ENCODE measurements around the gene COPS9.

The COPS9 gene

DNA sequence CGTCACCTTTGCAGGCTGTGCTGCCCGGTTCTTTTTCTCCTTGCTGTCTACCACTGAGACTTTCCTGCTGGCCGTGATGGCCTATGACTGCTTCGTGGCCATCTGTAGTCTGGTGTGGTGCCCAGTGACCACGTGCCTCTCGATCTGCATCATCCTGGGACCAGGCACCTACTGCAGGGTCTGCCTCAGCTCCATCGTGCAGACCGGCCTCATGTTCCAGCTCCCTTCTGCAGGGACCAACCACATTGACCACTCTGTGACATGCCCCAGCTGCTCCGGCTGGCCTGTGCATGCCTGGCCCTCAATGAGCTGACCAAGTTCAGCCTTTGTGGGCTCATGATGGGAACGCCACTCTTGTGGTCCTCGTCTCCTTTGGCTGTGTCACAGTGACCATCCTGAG is 26.7 kb downstream of the COPS9 start:
- no peak for DNase-seq (ENCODE audit: low read depth)

- DNase-seq (ENCODE audit: low read depth) = no peak
Measured at GRCh38 chr2:240107477-240107796, 28.7 kb downstream of the COPS9 start.

- DNase-seq (ENCODE audit: low read depth) = no peak
Measured at GRCh38 chr2:240106765-240107476, 29.2 kb downstream of the COPS9 start.

DNA sequence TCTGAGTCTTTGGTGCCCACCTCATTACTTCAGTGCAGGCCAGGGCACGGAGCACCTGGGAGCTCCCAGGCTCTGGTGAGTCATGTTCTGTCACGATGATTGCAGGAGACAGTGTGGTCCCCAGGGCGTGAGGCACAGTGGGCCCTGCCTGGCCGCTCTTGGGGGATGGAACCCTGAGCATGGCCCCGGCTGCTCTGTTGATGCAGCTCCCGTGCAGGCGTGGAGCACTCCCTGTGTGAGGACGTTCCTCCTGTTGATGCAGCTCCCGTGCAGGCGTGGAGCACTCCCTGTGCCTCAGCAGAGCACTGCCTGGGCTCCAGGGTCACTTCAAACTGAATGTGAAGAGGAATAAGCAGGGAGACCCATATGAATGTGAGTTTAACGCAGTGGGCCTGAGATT is 30.1 kb downstream of the COPS9 start:
- no peak for DNase-seq (ENCODE audit: low read depth)

DNA sequence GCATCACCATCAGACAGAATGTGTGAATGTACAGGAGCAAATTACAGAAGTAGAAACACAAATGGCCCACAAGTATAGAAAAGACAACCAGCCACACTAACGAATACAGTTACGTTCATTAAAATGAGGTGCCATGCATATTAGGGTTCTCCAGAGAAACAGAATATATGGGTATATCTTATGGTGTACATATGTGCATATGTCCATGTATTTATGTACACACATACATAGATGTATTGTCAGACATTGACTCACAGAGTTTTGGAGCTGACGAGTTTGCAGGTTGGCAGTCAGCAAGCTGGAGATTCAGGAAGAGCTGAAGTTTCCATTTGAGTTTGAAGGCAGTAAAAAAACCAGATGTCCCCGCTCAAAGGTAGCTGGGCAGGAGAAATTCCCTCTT is 33.0 kb downstream of the COPS9 start:
- DNase-seq (ENCODE audit: low read depth) = no peak

GRCh38 chr2:240098349-240098748 is 37.8 kb downstream of the COPS9 start:
- DNase-seq (ENCODE audit: low read depth) = no peak

DNA sequence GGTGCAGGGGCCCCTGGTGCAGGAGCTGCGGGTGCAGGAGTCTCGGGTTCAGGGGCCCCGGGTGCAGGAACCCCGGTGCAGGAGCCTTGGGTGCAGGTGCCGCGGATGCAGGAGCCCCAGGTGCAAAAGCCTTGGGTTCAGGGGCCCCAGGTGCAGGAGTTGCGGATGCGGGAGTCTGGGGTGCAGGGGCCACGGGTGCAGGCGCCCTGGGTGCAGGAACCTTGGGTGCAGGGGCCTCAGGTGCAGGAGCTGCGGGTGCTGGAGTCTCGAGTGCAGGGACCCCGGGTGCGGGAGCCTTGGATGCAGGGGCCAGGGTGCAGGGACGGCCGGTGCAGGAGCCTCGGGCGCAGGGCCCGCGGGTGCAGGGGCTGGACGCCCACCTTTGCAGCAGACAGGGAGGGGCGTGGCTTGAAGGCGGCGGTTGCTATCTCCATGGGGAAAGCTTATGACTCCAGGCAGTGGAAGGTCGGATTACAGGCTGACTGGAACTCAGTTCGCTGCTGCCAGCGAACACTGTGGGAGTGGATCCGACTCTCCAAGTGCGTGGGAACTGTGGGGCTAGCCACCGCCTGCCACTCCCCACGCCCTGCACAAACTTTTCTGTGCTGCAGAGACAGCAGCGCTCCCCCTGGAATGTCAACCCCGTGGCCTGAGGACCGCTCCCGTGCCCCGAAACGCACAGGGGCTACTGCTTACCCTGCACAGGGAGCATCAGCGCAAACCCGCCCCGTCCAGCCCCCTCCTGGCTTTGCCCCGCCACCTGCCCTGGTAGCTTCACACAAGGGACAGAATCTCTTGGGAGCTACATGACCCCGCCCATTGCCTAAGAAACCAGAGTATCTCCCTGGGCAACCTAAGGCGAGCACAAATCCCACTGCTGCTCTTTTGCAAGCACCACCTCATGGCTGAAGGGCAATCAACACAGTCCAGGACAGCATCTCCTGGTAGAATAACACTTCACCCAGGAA is 40.3 kb downstream of the COPS9 start:
- DNase-seq (ENCODE audit: low read depth) = no peak

GRCh38 chr2:240089306-240089705 is 46.8 kb downstream of the COPS9 start:
- DNase-seq (ENCODE audit: low read depth) = no peak

DNA sequence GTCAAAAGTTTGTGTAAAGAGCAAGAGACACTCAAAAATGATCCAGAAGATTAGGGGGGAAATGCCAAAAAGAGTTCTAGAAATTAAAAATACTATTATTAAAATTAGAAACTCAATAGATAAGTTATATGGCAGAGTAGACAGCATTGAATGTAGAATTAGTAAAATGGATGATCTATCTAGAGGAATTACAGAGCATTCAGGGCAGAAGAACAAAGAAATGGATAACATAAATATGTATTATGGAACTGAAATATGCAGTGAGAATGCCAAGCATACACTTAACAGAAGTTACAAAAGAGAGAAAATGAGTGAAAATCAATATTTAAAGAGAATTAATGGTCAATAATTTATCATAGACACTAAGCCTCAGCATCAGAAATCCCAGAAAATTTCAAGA is 49.5 kb downstream of the COPS9 start:
- no peak for DNase-seq (ENCODE audit: low read depth)
